GM18907 (cell line): ENCODE results near the gene SP140L.
"Not testable (repeated sequence)": the region's sequence is repeated elsewhere in the genome, so short reads cannot be mapped to it uniquely, and the experiment has no call there.

Experiments used
- ATAC-seq: cut with Tn5 transposase; IDR thresholded peaks from one replicate; pipeline ENCODE4 v1.9.1; 2021; ENCODE audit warnings: mild to moderate bottlenecking, moderate library complexity; ENCODE audit not compliant: unreplicated experiment

SP140L gene

DNA sequence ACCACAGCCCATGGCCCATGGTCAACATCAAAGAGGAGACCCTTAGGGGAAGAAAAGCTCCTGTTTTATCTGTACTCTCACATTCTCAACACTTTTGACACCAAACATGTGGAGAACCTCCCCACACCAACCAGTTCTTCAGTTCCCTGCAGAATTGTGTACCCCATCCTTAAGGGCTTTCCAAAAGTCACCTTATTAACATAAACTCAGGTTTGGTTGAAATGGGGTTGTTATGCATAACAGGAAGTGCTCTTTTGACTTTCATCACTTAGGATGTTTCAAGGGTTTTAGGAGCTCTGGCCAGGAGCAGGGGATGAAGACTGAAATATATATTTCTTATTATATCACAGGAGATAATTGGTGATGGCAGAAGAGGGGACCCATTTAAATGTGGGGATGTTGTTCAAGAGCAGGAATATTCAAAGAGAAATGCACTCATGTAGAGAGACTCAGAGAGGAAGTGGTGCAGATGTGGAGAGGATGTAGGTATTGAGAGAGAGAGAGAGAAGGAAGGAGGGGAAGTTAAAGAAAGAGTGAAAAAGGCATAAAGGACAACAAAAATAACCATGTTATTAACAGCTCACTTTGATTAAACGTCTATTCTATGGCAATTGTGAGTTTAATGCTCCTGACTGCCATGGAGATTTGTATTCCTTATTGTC lies 35.2 kb downstream of the SP140L start:
- ATAC-seq, result no peak

DNA sequence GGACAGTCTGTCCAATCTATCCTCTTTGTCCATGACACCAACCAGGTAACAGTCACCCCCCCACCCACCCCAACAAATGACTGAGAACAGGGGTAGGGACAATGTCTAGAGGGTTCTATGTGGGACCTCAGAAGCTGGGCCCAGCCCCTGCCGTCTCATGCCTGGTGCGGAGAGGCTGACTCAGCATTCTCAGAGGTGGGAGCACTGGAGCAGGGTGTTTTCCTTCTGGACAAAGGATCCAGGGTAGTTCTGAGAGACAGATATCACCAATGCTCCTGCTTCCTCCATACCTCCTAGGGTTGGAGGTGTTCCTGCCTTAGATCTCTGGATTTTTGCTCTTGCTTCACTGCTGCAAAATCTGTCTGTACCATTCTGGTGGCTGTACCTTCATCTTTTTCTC lies 55.1 kb downstream of the SP140L start:
- no peak for ATAC-seq

DNA sequence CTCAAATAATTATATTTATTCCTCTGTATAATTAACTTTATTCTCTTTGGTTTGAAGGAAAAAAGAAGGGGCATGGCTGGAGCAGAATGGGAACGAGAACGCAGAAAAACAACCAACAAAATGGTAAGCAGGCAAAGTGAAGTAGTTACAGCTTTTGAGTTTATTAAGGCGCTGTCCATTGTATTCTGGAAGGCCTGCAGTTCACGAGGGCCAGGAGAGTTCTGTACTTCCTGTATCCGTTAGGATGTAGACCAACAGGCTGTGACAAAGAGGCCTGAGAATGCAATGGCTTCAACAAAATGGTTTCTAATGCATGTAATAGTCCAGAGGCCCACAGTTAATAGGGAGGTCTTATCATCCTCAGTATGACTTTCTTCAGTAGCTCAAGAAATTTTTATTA lies 56.5 kb downstream of the SP140L start:
- no peak for ATAC-seq

DNA sequence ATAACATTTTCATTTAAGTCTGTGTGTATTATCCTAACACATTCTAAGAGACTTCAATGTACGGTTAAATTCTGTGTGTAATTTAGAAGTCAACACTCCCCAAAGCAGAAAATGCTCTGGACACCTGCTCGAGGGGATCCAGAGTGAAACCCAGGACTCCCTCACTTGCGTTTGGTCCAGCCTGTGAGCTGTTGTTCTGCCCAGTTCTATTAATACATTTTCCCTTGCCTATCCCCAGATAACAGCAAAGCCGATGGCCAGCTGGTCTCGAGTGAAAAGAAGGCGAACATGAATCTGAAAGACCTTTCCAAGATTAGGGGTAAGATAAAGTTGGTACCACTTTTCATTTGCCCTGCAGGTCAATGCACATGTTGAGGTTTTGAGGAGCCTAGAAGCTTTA lies 58.0 kb downstream of the SP140L start:
- no peak for ATAC-seq

DNA sequence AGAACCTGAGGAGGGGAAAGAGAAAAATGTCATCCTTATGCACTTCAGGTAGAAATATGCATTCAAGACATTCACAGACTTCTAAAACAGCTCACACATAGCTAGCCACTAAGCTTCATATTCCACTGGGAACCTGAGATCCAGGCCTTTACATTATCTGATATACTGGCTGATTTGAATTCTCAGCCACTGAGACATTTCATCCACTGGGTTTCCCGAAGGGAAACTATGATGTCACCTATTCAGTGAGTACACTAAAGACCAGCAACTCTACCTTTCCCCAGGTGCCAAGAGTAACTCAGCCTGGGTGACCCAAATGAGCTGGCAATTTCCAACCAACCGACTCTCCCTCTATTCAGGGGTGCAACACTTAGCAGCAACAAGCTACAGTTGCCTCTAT lies 67.3 kb downstream of the SP140L start:
- no peak for ATAC-seq

DNA sequence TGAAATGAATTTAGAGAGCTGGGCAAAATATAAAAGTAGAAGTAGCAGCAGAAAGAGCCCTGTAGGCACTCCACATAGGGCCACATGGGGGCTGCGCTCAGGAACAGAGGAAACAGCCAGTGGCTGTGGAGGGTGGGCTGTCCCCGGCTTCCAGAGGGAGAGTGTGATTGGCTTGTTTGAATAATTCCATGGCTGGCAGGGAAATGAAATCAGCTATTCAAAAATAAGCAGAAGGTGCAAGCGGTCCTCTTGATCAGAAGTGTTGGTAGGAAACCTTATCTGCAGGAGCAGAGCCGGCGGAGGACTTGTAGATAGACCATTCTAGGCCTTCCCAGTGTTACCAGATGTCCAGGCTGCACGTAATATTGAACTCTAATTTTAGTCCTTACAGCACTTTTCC lies 71.7 kb downstream of the SP140L start:
- not testable (repeated sequence) for ATAC-seq

DNA sequence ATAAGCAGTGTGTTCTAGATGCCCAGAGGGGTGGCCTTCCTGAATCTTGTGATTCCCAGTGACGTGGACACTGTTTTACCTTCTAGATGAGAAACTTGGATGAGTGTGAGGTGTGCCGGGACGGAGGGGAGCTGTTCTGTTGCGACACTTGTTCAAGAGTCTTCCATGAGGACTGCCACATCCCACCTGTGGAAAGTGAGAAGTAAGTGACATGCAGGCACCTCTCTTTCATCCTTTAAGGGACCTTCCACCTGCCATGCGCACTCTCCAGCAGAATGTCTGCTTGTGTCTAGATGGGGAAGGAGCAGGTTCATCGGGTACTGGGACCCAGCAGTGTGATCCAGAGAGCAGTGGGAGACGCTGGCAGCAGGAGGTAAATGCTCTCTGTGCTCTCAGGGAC lies 73.0 kb downstream of the SP140L start:
- no peak for ATAC-seq

DNA sequence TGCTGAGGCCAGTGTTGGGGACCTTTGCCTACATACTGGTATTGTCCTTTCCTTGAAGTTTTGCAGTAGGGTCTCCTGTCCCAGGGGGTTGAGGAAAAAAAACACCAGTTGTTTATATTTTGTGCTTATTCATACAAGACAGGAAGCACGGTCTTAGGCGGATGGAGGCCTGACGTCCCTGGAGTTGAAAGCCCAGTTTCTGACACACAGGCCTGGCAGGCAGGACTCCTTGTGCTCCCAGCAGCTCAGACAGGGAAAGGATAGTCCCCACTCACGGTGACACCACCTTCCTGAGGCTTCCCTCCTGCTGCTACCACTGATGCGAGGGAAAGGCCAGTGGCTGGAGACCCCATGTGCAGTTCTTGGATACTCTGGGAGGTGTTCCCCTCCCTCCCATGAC lies 73.5 kb downstream of the SP140L start:
- ATAC-seq, result no peak

DNA sequence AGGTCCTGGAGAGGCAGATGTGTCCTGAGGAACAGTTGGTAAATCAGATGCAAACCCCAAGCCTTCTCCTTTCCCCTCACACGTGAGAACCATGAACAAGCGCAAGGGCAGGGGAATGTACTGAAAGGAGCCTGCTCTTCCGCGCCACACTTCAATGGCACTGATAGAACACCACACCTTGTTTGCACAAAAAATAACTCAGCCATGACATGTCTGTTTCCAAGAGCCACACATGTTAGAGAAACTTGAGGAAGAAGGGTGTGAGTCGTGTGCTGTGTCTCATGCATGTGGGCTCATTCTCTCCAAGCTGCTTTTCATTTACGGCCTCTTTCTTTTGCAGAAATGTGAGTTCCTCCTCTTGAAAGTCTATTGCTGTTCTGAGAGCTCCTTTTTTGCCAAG lies 74.0 kb downstream of the SP140L start:
- not testable (repeated sequence) for ATAC-seq

DNA sequence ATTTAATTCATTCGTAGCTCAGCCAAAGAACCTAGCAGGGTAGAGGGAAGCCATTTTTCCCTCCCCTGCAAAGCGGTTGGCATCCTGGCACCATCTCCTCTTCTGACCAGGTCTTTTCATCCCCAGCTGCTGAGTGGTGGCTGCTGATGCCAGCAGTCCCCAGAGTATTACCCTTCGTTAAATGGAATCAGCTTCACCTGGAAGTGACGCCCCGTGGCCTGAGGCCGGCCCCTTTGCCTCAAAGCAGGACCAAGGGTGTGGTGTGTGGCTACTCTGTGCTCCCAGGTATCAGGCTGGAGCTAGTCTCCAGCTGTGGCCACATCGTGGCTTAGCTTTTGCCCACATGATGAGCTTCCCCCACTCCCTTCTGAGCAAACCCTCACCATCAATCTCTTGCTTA lies 76.8 kb downstream of the SP140L start:
- no peak for ATAC-seq

DNA sequence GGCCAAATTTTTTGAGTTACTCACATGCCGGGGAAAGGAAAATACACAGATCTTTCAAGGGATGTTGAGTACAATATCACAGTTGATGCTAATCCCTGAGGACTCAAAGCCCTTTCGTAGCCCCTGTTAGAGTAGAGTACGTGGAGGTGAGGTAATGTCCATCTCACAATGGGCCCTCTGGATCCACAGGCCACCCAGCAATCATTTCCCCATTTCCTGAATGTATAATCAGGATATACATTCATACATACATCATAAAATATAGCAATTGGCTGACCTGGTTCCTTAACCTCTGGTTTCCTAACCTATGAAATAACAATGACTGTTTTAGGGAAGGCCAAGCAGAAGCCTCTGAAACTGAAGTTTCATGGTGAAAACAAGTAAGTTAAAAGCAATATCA lies 78.8 kb downstream of the SP140L start:
- no peak for ATAC-seq

DNA sequence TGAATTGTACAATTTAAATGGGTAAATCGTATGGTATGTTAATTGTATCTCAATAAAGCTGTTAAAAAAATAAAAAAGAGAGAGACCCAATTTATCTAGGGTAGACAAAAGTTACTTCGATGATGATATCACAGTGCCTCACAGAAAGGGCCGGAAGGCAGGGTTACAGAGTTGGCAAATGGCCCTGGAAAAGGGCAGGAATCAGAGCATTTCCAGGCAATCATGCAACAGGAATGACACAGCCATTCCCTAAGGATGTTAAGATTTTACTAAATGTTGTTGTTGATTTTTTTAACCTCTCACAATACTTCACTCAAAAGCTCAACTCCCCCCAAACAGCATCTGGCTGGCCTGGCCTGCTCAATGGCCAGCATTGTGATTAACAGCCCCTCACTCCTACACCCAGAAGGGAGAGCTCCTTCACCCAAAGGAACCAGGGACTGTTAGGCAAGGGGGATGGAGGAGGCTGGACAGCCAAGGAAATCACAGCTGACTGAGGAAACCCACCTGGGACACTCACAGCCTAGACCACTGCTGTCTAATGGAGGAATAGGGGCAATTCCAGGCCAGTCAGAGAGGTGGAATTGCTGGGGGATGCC lies 81.3 kb downstream of the SP140L start:
- no peak for ATAC-seq

DNA sequence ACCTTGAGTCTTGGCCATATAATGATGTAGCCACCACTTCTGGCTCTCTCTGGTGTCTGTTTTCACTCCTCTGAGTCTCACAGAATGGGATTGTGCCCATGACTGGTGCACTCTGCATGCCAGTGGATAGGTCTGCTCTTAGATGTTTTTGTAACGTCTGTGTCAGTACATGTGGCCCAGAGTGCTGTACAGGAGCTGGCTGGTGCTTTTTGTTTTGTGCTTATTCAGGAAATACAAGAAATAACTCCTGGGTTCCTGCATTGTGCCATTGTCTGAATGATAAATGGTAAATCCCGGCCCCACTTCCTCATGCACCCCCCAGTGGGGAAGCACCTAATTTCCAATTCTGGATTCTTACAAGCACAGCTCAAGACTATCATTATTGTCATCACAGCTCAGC lies 82.3 kb downstream of the SP140L start:
- ATAC-seq, result not testable (repeated sequence)

DNA sequence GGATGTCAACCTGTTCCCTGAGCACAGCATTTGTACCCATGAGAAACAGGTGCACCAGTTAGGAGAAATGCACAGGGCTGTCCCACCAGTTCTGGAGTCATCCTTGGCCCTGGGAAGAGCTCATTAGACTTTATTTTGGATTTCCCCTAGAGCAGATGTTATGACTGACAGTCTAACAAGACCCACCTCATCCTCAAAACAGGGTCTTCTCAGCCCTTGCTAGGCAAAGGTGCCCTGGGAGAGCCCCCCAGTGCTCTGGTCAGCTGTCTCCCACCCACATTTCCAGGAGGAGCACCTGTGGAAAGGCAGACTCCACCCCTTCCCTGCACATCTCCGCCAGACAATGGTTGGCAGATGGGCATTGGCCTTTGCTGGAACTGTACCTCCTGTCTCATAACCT lies 83.3 kb downstream of the SP140L start:
- ATAC-seq, result no peak

DNA sequence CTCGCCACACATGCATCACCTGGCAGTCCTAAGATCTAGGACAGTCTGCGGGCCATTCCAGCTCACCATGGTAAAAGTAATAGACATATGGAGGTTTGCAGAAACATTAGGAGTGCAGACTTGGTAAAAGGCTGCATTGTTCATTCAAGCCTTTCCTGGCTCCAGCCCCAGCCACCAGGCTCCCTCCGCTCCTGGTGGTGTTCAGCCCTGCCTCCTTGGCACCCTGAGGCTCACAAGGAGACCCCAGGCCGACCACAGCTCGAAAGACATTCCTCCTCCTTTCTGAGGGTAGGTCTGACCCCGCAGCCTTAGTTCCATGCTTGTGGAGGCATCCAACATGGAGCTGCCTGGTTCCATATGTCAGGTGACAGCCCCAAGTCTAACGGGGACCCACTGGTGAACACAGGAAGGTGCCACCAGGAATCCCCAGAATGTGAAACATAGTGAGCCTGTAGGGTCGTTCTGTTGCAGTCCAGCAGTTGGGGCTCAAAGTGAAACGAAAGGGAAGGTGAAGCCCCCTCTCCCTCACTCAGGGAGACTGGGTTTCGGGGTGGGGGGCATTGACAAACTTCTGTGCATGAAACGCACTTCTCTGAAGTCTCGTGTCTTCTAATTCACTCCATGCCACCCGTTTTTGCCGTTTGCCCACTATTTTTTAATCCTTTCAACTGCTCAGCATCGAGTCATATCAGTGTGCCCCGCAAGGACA lies 84.0 kb downstream of the SP140L start:
- ATAC-seq, result no peak

DNA sequence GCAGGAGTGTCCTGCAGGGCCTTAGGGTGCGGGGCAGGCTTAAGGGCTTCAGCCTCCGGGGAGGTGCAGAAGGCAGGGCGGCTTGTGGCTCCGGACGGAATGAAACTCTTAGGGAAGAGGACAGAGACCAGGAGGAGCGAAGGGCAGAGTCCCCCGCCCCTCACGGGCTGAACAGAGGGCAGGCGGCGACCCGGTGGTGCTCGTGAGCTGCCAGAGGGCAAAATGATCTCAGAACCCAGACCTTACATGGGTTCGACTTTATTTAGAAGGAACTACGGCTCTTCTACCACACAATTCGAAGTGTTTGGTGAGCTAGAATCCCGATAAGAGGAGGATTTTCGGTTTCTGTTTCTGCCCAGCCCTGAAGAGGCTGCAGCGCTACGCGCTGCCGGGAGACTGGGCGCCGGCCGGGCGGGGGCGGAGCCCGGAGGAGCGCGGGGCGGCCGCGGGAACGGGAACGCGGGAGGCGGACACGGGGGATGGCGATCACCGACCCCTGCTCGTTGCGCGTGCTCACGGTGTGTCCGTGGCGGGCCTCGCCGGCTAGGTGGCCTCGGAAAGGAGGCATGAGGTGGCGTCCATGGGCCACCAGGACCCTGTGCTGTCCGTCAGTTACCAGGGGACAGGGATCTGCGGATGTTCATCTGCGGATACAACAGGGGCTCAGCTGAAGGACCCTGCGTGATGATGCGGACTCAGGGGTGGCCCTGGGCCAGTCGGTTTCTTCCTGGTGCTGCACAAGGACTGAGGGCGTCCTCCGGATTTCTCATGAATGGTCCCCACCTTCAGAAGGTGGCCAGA lies 84.8 kb downstream of the SP140L start:
- peak; percentile 53 for ATAC-seq

DNA sequence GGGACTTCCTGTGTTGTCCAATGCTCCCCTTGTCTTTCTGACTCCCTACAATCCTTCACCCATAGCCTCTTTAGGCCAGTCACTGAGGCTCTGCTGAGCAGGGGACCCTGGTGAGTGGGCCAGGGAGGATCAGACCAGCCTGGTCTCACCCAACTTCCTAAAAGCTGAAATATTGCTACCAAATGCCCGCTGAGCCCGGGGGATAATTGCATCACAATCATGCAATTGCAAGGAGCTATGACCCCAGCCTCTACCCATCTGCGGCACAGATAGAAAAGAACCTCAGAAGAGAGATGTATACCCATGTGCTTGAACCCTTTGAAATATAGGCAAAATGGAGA lies 85.3 kb downstream of the SP140L start:
- ATAC-seq, result no peak

DNA sequence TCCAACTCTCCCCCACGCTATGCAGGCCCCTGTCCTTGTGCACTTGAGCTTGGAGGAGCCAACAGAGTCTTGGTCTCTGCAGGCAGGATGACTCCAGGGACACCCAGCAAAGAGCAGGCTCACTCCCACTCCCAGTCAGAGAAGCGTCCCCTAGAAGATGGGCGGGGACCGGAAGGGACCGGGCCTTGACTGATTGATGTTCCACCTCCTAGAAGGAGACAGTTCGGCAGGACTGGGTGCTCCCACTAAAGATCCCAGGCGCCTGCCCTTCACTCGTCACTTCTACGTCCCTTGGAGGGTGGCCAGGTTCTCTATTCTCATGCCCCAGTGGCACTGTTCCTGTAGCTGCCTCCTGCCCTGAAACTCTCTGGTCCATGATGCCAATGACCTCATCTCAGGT lies 85.9 kb downstream of the SP140L start:
- ATAC-seq, result no peak

DNA sequence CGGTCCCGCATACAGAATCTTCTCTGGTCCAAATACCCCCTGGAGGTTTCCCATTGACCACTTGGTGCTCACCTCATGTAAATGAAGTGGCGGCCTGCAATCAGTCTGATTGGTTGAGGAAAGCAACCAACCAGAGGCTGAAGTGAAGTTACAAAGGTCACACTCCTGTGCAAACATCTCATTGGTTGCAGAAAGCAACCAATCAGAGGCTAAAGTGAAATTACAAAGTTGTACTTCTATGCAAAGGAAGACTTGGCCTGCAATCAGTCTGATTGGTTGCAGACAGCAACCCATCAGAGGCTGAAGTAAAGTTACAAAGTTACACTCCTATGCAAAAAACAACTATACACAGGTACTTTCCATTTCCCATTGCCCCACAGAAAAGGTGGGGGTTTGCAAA lies 86.5 kb downstream of the SP140L start:
- ATAC-seq, result no peak

DNA sequence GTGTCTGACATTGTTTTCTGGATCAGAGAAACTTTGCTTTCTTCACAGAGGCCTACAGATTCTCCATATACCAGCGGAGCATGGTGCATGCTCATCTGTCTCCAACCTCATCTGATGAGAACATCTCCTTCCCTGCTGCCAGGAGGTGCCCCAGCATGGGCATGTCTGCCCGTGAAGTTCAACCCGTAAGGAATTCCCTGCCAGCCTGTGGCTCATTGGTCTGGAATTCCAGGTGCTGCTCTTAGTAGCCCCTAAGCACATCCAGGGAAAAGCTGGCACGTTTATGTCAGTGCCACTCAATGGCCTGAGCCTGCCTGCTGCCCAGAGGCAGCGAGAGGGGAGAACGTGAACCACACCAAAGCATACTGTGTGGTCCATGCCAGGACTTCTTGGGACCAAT lies 87.3 kb downstream of the SP140L start:
- no peak for ATAC-seq

DNA sequence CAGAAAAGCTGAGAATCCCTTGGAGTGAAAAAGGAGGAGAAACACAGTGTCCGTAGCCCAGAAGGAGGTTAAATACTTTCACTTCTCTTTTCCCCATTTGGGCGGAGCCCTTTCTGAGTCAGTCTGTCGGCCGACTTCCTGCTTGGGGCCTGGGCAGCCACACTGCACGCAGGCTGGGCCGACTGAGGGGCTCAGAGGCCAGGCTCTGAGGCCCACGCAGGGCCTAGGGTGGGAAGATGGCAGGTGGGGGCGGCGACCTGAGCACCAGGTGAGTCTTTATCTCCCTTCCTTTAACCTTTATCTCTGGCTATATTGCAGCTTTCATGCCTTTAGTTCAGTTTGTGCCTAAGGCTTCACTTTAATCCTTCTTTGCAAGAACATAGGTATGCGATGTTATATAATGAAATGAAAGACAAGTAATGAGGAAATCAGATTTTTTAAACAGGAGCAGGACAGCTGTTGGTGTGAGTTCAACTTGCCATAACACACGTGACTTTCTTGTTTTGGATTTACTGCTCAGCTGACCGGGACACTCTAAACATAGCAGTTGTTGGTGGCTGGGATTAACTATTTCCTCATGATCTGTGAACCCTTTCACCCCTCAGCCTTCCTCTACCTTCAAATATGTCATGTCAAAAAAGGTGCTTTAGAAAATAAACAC lies 89.2 kb downstream of the SP140L start, which contains the start of gene SP100:
Gene SP100, plus strand, starts transcription at position 141 of the 661 bp plus-strand sequence. Its CDS starts 96 bp downstream, at position 237.
- peak; percentile 83 for ATAC-seq
